ENCODE data around the gene KCNAB3. TPM values are rescaled to one million over a fixed set of nuclear protein-coding genes. Genes with fewer than 3 reads are reported as not detected.
A peak's percentile ranks its signal among the peaks of the same experiment; 100 is the strongest.

Gene KCNAB3
- total RNA-seq, 1 donor: under 0.01 TPM

DNA sequence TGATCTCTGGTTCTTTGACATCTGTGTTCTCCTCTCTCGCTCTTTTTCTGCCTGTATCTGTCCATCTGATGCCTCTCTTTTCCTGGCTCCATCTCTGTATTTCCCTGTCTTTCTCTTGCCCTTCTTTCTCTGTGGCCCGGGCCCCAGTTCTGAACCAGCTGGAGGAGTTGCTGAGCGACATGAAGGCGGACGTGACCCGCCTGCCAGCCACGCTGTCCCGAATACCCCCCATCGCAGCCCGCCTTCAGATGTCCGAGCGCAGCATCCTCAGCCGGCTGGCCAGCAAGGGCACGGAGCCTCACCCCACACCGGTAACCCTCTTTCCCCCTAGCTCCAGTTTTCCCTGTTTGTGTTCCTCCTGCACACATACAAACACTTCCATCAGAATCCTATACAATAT, 19.4 kb downstream of the KCNAB3 start:
- Histone ChIP-seq H3K4me1 (ENCODE audit: insufficient read depth, low read length) (peaks cover 9% of the 10 kb centered on the region), H2AFZ (ENCODE audit: low read length) (no peak overlapping the region), H3K27ac (ENCODE audit: low read depth, low read length) (no peak overlapping the region), H3K9me3 (ENCODE audit: low read depth, low read length) (no peaks in the 10 kb centered on the region), H3K36me3 (ENCODE audit: insufficient read depth, low read length) (peaks cover 78% of the 10 kb centered on the region), H3K27me3 (ENCODE audit: insufficient read depth, low read length) (no peaks in the 10 kb centered on the region), H3K4me3 (ENCODE audit: insufficient read depth, low read length) (no peak overlapping the region), H3K4me2 (ENCODE audit: insufficient read depth, low read length) (no peak overlapping the region), H3K79me2 (ENCODE audit: insufficient read depth, low read length) (no peaks in the 10 kb centered on the region), H4K20me1 (ENCODE audit: insufficient read depth, low read length) (no peaks in the 10 kb centered on the region)
- no peak for DNase-seq (ENCODE audit: insufficient read length, low spot score, missing footprints)
- no peak for TF ChIP-seq CTCF (IDR thresholded peaks at IDR 0.05; ENCODE audit: extremely low read depth, low read depth, low read length)

- H2AFZ ChIP-seq (ENCODE audit: low read length): no peak overlapping the region
- H3K9me3 ChIP-seq (ENCODE audit: low read depth, low read length): no peaks in the 10 kb centered on the region
- no peak for TF ChIP-seq CTCF (IDR thresholded peaks at IDR 0.05; ENCODE audit: extremely low read depth, low read depth, low read length)
- H3K36me3 ChIP-seq (ENCODE audit: insufficient read depth, low read length): peaks cover 90% of the 10 kb centered on the region
- no peak overlapping the region for H3K4me3 ChIP-seq (ENCODE audit: insufficient read depth, low read length)
- H4K20me1 ChIP-seq (ENCODE audit: insufficient read depth, low read length): no peaks in the 10 kb centered on the region
- no peak overlapping the region for H3K4me2 ChIP-seq (ENCODE audit: insufficient read depth, low read length)
- no peak overlapping the region for H3K27ac ChIP-seq (ENCODE audit: low read depth, low read length)
- H3K27me3 ChIP-seq (ENCODE audit: insufficient read depth, low read length): no peaks in the 10 kb centered on the region
- H3K79me2 ChIP-seq (ENCODE audit: insufficient read depth, low read length): no peaks in the 10 kb centered on the region
- no peak for DNase-seq (ENCODE audit: insufficient read length, low spot score, missing footprints)
- H3K4me1 ChIP-seq (ENCODE audit: insufficient read depth, low read length): no peaks in the 10 kb centered on the region
Measured at GRCh38 chr17:7909089-7909488, 20.6 kb downstream of the KCNAB3 start.

DNA sequence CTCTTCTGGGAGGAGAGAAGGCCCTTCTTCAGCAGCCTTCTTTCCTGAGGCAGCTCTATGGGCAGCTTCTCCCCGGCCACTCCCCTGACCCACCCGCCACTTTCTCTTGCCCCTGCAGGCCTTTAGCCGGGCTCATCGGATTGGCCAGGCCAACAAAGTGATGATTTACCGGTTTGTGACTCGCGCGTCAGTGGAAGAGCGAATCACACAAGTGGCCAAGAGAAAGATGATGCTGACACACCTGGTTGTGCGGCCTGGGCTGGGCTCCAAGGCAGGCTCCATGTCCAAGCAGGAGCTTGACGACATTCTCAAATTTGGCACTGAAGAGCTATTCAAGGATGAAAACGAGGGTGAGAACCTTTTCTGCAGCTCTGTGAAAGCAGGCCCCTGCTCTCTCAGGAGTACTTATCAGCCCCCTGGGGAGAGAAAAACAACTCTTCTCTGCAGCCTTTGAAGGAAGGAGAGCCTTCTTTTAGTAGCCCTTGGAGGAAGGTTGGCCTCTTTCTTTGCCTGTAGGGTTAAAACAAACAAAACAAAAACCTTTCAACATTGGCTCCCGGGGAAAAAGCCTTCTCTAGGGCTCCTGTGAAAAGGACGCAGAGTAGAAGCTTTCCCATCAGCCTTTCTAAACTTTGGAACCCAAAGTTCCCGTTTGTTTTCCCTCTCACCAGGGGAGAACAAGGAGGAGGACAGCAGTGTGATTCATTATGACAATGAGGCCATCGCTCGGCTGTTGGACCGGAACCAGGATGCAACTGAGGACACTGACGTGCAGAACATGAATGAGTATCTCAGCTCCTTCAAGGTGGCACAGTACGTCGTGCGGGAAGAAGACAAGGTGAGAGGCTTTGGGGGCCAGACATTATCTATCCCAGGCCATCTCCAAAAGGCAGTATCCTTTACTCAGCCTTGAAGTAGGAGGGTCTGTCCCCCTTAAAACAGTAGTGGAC, 26.2 kb downstream of the KCNAB3 start:
- Histone ChIP-seq H3K27me3 (ENCODE audit: insufficient read depth, low read length) (no peaks in the 10 kb centered on the region), H3K4me3 (ENCODE audit: insufficient read depth, low read length) (no peak overlapping the region), H3K36me3 (ENCODE audit: insufficient read depth, low read length) (peaks cover 93% of the 10 kb centered on the region), H3K9me3 (ENCODE audit: low read depth, low read length) (no peaks in the 10 kb centered on the region), H3K4me1 (ENCODE audit: insufficient read depth, low read length) (no peaks in the 10 kb centered on the region), H3K4me2 (ENCODE audit: insufficient read depth, low read length) (no peak overlapping the region), H3K79me2 (ENCODE audit: insufficient read depth, low read length) (no peaks in the 10 kb centered on the region), H3K27ac (ENCODE audit: low read depth, low read length) (no peak overlapping the region), H2AFZ (ENCODE audit: low read length) (no peak overlapping the region), H4K20me1 (ENCODE audit: insufficient read depth, low read length) (no peaks in the 10 kb centered on the region)
- no peak for TF ChIP-seq CTCF (IDR thresholded peaks at IDR 0.05; ENCODE audit: extremely low read depth, low read depth, low read length)
- no peak for DNase-seq (ENCODE audit: insufficient read length, low spot score, missing footprints)

DNA sequence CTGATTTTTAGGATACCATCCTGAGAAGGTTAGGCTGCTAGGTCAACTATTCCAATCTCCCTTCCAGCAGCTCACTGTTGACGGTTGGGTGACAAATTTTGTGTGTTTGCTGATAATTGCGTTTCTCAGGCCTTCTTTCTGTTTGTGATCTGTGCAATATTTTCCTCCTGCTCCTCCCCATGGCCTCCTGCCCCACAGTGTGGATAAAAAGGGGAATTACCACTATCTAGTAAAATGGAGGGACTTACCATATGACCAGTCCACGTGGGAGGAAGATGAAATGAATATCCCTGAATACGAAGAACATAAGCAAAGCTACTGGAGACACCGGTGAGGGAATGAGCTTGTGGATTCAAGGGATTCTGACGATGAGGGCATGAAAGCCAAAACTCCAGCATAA, 31.9 kb downstream of the KCNAB3 start:
- peak overlapping the region; percentile 39 for H2AFZ ChIP-seq (ENCODE audit: low read length)
- no peak overlapping the region for H3K27ac ChIP-seq (ENCODE audit: low read depth, low read length)
- peaks cover 84% of the 10 kb centered on the region for H3K36me3 ChIP-seq (ENCODE audit: insufficient read depth, low read length)
- H4K20me1 ChIP-seq (ENCODE audit: insufficient read depth, low read length): no peaks in the 10 kb centered on the region
- peaks cover 3% of the 10 kb centered on the region for H3K4me1 ChIP-seq (ENCODE audit: insufficient read depth, low read length)
- H3K4me3 ChIP-seq (ENCODE audit: insufficient read depth, low read length): no peak overlapping the region
- H3K79me2 ChIP-seq (ENCODE audit: insufficient read depth, low read length): no peaks in the 10 kb centered on the region
- no peak overlapping the region for H3K4me2 ChIP-seq (ENCODE audit: insufficient read depth, low read length)
- peak; percentile 94 for DNase-seq (ENCODE audit: insufficient read length, low spot score, missing footprints)
- peak; percentile 77 for TF ChIP-seq CTCF (IDR thresholded peaks at IDR 0.05; ENCODE audit: extremely low read depth, low read depth, low read length)
- H3K27me3 ChIP-seq (ENCODE audit: insufficient read depth, low read length): no peaks in the 10 kb centered on the region
- no peaks in the 10 kb centered on the region for H3K9me3 ChIP-seq (ENCODE audit: low read depth, low read length)
